AG10803 (cell line): ENCODE results near the gene ELOVL7.
A peak's percentile ranks its signal among the peaks of the same experiment; 100 is the strongest.

ENCODE experiments used
- DNase-seq: peaks from one replicate; pipeline ENCODE4 v3.0.0; 2010; ENCODE audit warnings: low read depth
- H3K4me3 ChIP-seq: 2 replicates; pipeline ENCODE4 v1.5.1; 2011; ENCODE audit warnings: mild to moderate bottlenecking, low read length, control low read depth
- TF ChIP-seq, protein P1 (sequence below): conservative IDR thresholded peaks from 2 replicates; pipeline ENCODE4 v1.5.1; 2011; ENCODE audit warnings: mild to moderate bottlenecking, low read length, control low read depth, inconsistent platforms

Gene ELOVL7

DNA sequence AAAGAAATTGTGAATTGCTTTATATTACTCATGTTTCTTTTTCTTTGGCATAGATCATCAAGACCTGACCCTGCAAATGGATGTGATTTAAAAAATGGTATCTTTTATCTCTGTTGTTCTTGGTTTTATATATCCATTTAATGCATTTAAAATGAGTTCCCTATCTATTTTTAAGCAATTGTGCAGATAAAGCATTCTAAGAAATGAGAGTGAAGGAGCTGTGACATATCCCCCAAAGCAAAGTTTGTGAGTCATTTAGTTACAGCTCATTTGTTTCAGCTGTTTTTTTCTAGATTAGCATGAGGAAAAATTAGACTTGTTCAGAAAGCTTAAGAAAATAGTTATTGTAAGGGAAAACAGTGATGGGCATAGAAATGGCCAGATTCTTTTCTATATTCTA, 7.6 kb upstream of the ELOVL7 start:
- TF ChIP-seq, protein P1, sequence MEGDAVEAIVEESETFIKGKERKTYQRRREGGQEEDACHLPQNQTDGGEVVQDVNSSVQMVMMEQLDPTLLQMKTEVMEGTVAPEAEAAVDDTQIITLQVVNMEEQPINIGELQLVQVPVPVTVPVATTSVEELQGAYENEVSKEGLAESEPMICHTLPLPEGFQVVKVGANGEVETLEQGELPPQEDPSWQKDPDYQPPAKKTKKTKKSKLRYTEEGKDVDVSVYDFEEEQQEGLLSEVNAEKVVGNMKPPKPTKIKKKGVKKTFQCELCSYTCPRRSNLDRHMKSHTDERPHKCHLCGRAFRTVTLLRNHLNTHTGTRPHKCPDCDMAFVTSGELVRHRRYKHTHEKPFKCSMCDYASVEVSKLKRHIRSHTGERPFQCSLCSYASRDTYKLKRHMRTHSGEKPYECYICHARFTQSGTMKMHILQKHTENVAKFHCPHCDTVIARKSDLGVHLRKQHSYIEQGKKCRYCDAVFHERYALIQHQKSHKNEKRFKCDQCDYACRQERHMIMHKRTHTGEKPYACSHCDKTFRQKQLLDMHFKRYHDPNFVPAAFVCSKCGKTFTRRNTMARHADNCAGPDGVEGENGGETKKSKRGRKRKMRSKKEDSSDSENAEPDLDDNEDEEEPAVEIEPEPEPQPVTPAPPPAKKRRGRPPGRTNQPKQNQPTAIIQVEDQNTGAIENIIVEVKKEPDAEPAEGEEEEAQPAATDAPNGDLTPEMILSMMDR = no peak
- no peak for DNase-seq
- H3K4me3 ChIP-seq = no peak overlapping the region

DNA sequence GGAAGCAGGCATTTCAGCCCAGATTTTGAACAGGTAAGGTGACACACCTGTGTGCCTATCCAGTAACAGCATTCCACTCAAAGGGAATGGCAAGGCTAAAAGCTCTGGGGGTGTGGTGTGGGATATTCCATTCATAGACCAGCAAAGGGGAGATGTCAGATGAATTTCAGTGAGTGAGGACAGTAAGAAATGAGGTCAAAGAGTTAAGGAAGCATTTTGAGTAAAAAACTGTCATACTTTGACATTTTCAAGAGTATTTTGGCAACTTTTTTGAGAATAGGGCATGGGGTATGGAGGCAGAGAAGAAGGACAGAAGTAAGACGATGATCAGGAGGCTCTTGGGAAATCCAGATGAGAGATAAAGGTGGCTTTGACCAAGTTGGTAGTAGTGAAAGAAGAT, 2.2 kb upstream of the ELOVL7 start:
- H3K4me3 ChIP-seq = no peak overlapping the region
- DNase-seq = no peak
- TF ChIP-seq, protein P1 = no peak

DNA sequence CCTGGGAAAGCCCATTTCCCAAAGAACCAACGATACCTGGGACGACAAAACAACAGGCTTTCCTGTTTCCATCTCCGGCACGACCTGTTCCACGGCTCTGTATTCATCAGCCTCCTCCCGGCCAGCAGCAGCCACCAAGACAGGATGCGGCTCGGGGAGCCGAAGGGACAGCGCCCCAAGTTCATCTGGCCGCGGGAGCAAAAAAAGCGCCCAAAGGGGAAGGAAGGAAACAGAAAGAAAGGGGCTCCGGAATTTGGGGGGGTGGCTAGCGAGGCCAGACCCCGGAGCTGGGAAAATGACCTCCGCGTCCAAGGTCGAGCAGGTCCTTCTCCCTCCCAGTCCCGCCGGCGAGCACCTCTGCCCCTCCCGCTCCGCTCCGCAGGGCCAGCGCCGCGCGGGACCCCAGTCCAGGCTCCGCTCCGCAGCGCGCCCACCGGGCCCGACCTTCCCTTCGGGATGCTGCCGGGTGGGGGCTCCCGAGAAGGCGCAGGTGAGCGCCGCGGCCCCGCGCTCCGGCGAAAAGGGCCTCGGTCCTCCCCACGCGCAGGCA, 608 bp downstream of the ELOVL7 start:
- peak overlapping the region; percentile 52 for H3K4me3 ChIP-seq
- TF ChIP-seq, protein P1 = no peak
- DNase-seq = no peak

DNA sequence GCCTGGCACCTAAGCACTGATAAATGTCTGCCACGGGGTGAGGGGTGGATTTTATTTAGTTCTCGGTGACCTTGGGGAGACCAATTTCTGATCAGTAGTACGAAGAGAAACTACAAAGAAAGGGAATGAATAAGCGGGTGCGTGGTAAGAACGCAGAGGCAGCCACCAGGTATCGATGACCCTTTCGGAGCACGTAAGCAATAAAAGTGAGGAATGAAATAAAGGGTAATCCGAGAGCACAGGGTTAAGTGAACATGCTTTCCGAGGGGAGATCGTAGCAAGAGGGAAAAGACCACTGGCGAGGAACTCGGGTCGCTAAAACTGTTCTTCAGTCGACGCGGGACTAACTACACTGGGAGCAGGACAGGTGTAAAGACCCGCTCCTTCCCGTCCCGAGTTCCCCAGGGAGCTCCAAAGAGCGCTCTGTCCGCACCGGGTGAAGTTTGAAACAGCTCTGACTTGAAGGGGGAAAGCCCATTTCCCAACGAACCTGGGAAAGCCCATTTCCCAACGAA, 1.1 kb downstream of the ELOVL7 start:
- TF ChIP-seq, protein P1 = no peak
- H3K4me3 ChIP-seq = peak overlapping the region; percentile 2
- DNase-seq = no peak

DNA sequence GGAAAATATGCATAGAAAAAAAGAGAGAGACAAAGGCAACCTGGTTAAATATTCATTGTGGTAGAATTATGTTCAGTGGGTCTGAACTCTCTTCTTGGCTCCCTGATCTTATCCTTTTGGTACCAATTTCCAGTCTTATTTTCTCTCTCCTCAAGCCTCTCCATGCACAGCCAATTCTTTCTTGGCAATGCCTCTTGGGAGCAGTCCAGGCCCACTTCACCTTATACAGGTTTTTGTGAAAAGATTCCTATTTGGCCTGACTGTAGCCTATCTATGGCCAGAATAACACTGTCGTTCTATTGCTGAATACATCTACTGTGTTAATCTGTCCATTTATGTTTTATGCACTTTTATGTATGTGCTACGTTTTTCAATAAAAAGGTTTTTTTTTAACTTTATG, 2.7 kb downstream of the ELOVL7 start:
- TF ChIP-seq, protein P1 = no peak
- H3K4me3 ChIP-seq = no peak overlapping the region
- DNase-seq = no peak

DNA sequence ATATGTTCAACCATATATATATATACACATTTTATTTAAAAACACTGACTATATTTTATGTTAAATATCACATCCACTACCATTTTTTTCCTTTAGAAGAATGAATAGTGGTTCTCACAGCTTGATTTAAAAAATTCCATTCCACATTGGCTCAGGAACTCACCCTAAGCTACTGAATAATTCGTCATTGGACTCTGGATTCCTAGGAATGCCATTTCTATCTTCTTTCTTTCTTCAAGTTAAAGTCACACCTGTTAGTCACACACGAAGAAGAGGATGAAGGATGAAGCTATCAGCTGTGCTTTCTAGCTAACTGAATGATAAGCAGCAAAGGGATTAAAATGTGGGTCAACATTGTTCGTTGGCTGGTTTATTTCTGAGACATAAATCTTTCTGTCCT, 7.9 kb downstream of the ELOVL7 start:
- DNase-seq = no peak
- TF ChIP-seq, protein P1 = no peak

DNA sequence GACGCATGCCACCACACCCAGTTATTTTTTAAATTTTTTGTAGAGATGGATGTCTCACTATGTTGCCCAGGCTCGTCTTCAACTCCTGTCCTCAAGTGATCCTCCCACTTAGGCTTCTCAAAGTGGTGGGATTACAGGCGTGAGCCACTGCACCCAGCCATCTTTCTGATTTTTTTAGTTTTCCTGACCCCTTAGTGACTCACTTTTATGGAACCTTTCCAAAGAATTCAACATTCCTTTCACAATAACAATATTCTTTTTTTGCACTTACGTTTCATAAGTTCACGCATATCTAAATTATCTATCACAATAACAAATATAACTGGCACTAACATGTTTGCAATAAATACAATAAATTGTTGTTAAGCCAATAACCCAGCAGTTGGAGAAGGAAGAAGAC, 8.5 kb downstream of the ELOVL7 start:
- DNase-seq = no peak
- TF ChIP-seq, protein P1 = no peak

More for the DNA sequence above, 7.9 kb downstream of the ELOVL7 start:
- no peak overlapping the region for H3K4me3 ChIP-seq

More for the DNA sequence above, 8.5 kb downstream of the ELOVL7 start:
- no peak overlapping the region for H3K4me3 ChIP-seq
